Choroid plexus epithelial cell (primary cell): ENCODE results near the gene MYH10.

Experiments used
- DNase-seq: peaks from one replicate; pipeline ENCODE4 v3.0.0-alpha.2; 2010; ENCODE audit warnings: low read depth
- H3K4me3 ChIP-seq: 2 replicates; pipeline ENCODE4 v1.5.1; 2011; ENCODE audit warnings: low read depth, mild to moderate bottlenecking, control low read depth, low read length, moderate library complexity
- TF ChIP-seq, protein P1 (sequence below): conservative IDR thresholded peaks from 2 replicates; pipeline ENCODE4 v1.5.1; 2011; ENCODE audit warnings: low read depth, mild to moderate bottlenecking, control low read depth, inconsistent platforms, low read length, moderate library complexity

Gene MYH10

DNA sequence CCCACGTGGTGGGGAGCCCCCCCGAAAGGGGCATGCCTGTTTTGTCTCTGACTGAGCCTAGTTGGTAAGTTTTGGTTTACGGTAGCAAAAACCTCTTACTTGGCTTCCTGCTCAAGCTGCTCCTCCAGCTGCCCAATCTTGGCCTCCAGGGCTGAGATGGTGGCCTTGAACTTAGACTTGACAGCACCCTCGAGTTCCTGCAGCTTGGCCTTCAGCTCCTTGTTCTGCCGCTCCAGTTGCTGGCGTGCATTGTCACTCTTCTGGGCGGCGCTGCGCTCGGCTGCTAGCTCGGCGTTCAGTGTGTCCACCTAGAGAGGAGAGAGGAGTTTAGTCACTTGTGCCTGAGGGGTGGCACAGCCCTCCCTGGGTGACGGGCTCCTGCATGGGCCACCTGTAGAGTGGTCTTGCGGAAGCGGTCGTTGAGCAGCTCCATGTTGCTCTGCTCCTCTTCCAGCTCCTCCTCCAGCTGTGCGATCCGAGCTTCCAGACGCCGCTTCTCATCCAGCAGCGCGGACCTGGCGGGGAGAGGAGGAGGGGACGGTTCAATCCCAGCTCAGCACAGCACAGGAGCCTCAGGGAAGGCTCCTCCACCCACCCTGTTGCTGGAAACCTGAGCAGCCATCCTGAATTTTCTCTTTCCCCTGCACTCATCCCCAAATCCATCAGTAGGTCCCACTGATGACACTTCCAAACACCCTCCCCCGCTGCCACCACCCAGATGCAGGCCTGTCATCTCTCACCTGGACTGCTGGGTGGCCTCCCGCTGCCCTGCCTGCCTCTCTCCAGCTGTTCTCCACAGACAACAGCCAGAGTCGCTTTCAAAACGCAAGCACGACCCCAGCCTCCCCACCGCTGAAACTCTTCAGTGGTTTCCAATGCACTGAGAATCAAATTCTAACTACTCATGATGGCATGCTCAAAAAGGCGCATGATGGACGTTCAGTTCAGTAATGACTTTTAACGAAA is 150.2 kb downstream of the MYH10 start:
- TF ChIP-seq, protein P1, sequence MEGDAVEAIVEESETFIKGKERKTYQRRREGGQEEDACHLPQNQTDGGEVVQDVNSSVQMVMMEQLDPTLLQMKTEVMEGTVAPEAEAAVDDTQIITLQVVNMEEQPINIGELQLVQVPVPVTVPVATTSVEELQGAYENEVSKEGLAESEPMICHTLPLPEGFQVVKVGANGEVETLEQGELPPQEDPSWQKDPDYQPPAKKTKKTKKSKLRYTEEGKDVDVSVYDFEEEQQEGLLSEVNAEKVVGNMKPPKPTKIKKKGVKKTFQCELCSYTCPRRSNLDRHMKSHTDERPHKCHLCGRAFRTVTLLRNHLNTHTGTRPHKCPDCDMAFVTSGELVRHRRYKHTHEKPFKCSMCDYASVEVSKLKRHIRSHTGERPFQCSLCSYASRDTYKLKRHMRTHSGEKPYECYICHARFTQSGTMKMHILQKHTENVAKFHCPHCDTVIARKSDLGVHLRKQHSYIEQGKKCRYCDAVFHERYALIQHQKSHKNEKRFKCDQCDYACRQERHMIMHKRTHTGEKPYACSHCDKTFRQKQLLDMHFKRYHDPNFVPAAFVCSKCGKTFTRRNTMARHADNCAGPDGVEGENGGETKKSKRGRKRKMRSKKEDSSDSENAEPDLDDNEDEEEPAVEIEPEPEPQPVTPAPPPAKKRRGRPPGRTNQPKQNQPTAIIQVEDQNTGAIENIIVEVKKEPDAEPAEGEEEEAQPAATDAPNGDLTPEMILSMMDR: no peak
- H3K4me3 ChIP-seq: no peak overlapping the region
- DNase-seq: no peak

GRCh38 chr17:8479431-8479947 is 151.0 kb downstream of the MYH10 start:
- DNase-seq: no peak
- TF ChIP-seq, protein P1: no peak
- no peak overlapping the region for H3K4me3 ChIP-seq

- DNase-seq: no peak
- TF ChIP-seq, protein P1: no peak
- H3K4me3 ChIP-seq: no peak overlapping the region
These were observed 152.6 kb downstream of the MYH10 start for GRCh38 chr17:8477715-8478441.

DNA sequence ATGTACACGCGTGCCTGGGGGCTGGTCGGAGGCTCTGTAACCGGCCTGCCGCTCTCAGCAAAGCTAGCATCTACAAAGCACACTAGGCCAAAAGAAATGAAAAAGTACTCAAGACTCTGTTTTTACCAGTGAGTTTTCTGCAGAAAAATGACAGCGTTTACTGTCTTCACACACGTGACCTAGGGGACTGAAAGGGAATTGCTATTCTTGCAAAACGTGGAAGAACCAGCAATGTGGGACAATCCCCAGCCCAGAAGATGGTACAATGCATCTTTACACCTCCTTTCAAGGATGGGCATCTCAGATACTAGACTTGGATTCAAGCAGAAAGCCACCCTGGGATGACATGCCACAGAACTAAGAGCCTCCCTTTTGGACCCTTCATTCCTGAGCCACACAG is 153.4 kb downstream of the MYH10 start:
- no peak for DNase-seq
- TF ChIP-seq, protein P1: no peak
- H3K4me3 ChIP-seq: no peak overlapping the region

GRCh38 chr17:8476741-8477140 is 153.8 kb downstream of the MYH10 start:
- no peak for DNase-seq
- TF ChIP-seq, protein P1: no peak
- H3K4me3 ChIP-seq: no peak overlapping the region

DNA sequence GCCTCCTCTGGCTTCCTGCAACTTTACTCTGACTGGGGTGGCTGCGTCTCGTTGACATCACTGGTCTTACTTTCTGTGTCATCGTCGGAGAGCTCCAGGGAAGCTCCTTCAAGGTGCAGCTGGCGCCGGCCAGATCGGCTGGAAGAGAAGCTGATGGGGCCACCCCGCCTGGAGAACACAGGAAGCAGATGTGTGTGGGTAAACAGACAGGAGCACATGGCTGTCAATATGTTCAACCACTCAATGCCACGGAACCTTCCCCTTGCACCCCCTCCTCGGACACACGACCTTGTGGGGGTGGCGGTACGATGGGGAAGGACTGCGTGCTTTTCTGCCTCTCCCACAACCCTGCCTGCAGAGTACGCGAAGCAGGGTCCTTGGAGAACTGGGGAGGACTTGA is 154.7 kb downstream of the MYH10 start:
- no peak overlapping the region for H3K4me3 ChIP-seq
- no peak for DNase-seq
- TF ChIP-seq, protein P1: no peak
